C4-2B (cell line): ENCODE results near the gene NLGN1.

Experiments
- H3K27ac ChIP-seq: fragments of 450-650 bp; 2 replicates; pipeline ENCODE4 v1.5.1; 2017
- ZFX ChIP-seq: fragments of 450-650 bp; IDR thresholded peaks from 2 replicates; pipeline ENCODE4 v1.6.1; 2017
- TF ChIP-seq, protein P1 (sequence below): fragments of 450-650 bp; conservative IDR thresholded peaks from 2 replicates; pipeline ENCODE4 v1.5.1; 2017; ENCODE audit warnings: mild to moderate bottlenecking

The NLGN1 gene

GRCh38 chr3:173863551-173863950 is 466.0 kb downstream of the NLGN1 start:
- TF ChIP-seq, protein P1, sequence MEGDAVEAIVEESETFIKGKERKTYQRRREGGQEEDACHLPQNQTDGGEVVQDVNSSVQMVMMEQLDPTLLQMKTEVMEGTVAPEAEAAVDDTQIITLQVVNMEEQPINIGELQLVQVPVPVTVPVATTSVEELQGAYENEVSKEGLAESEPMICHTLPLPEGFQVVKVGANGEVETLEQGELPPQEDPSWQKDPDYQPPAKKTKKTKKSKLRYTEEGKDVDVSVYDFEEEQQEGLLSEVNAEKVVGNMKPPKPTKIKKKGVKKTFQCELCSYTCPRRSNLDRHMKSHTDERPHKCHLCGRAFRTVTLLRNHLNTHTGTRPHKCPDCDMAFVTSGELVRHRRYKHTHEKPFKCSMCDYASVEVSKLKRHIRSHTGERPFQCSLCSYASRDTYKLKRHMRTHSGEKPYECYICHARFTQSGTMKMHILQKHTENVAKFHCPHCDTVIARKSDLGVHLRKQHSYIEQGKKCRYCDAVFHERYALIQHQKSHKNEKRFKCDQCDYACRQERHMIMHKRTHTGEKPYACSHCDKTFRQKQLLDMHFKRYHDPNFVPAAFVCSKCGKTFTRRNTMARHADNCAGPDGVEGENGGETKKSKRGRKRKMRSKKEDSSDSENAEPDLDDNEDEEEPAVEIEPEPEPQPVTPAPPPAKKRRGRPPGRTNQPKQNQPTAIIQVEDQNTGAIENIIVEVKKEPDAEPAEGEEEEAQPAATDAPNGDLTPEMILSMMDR = no peak
- TF ChIP-seq ZFX = no peak
- H3K27ac ChIP-seq = no peak overlapping the region

DNA sequence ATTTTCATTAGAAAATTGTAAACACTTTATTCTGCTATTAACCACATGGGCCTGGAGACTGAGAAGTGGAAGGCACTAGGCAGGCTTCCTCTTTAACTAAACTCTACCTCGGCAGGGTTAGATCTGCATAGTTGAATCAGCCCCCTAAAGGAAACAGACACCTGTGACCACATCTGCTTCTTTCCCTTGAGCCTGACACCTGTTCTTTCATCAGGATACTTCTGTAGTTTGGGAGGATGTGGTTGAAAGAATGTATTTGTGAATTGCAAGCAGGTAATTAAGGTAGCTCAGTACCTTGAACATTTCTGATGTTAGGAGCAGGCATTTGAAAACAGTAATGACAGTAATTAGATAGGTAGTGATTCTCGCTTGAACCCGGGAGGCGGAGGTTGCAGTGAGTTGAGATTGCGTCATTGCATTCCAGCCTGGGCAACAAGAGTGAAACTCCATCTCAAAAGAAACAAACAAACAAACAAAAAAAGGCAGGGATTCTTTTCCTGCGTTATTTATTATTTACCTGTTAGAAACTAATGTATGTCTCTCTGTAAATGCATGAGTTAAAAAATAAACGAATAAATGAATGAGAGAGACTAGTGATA is 468.5 kb downstream of the NLGN1 start:
- H3K27ac ChIP-seq = no peak overlapping the region
- TF ChIP-seq ZFX = no peak
- TF ChIP-seq, protein P1 = no peak

DNA sequence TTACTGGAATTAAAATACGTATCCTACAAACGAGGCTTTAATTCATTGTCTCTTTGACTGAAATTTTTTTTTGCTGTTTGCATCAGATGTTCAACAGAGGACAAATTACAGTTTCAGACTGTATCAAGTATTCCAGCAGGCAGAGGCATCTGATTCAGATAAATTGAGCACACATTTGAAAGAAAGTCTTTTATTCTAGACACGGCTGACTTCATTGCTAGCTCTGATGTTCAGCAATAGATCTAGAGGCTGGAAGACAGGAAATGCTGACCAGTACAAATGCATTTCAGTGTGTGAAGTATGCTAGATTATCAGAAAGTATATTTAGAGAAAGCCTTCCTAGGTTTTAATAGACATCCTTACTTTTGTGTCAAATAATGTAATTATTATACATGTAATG is 472.2 kb downstream of the NLGN1 start:
- TF ChIP-seq ZFX = no peak
- TF ChIP-seq, protein P1 = no peak
- no peak overlapping the region for H3K27ac ChIP-seq

GRCh38 chr3:173870976-173871375 is 473.4 kb downstream of the NLGN1 start:
- no peak overlapping the region for H3K27ac ChIP-seq
- TF ChIP-seq ZFX = no peak
- TF ChIP-seq, protein P1 = no peak

DNA sequence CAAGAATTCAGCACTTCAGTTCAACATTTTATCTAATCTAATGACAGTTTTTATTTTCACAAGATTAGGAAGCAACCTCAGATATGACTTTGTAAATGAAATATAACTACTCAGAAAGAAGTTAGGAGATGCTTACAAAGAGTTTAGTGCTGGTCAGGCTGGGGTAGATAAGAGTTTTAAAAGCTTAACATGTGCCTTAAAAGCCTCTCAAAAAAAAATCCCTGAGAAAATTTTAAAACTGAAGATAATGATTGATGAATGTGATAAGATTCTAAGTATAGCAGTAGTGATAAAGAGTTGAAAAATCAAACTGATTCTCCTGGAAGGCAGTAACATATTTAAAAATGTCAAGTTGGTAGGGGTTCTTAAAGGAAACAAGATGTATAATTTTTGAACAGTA is 478.2 kb downstream of the NLGN1 start:
- TF ChIP-seq, protein P1 = no peak
- TF ChIP-seq ZFX = no peak

GRCh38 chr3:173876476-173876875 is 478.9 kb downstream of the NLGN1 start:
- TF ChIP-seq, protein P1 = peak; percentile 67
- TF ChIP-seq ZFX = no peak
- H3K27ac ChIP-seq = no peak overlapping the region

More for the DNA sequence above, 478.2 kb downstream of the NLGN1 start:
- H3K27ac ChIP-seq = no peak overlapping the region

GRCh38 chr3:173887888-173888287 is 490.3 kb downstream of the NLGN1 start:
- TF ChIP-seq, protein P1 = no peak
- TF ChIP-seq ZFX = no peak
- H3K27ac ChIP-seq = no peak overlapping the region
